DMS153 treated with DMSO at 0.1 percent for 48 hours (cell line): ENCODE measurements around the gene SORCS3.

Experiments used
- DNase-seq: peaks from one replicate; lab custom pipeline; 2025; ENCODE audit not compliant: unreplicated experiment; lab: John Stamatoyannopoulos, UW

SORCS3 gene

GRCh38 chr10:104773105-104773504 is 132.0 kb downstream of the SORCS3 start:
- DNase-seq = no peak

DNA sequence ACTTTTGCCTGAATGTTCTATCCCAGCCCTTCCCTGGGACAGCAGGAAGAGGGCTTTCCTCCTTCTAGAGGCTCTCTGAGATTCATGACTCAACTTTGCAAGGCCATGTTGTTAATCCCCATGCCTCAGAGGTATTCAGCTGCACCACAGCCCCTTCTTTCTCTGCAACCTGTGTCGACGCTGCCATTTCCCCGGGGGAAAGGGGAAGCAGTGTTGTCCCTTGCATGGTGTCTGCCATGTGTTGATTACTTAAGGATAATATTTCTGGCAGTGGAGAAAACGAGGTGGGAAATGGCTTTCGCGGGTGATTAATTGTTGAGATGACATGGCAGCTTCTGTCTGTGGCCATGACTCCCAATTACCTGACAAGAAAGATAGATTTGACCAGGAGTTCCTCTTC is 133.1 kb downstream of the SORCS3 start:
- no peak for DNase-seq

DNA sequence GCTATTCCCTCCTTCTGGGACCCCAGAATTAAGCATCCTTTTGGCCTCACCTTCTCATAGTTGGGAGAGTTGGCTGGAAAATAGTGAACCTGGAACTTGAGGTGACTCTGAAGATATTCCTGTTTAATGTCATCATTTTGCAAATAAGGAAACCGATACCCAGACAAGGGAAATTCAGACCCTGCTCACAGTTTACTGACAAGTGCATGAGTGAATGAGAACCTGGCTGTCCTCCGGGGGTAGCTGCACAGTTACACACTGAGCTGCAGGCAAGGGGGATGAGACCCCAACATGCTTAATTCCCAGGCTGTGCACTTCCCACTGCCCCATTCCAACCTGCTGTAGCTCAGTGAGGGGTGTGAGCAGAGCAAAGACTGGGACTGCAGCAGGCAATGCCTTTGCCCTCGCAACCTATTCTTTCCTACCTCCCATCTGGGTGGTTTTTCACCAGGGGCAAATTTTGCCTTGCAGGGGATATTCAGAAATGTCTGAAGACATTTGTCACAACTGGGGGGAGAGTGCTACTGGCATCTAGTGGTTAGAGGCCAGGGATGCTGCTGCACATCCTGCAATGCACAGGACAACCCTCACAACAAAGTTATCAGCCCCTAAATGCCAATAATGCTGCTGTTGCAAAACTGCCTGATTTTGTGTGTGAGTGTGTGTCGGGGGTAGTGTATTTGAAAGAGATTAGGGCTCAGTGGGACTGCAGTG is 136.2 kb downstream of the SORCS3 start:
- no peak for DNase-seq

GRCh38 chr10:104778371-104778770 is 137.3 kb downstream of the SORCS3 start:
- no peak for DNase-seq

DNA sequence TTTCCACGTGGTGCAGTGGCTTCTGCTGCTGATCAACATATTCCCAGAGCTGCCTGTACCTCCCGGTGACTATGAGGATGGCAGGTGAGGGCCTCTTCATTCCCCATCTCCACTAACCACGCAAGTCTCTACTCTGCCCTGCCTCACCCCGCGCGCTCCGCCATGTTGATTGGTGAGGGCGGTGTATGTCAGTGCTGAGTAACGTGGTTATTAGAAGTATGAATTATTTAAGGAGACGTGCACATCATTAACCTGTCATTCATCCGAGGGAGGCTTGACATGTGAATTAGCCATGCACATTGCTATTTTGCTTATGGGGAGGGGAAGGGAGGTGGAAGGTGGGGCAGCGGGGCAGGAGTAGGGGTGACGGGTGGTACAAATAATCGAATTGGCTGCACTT is 138.6 kb downstream of the SORCS3 start:
- DNase-seq = no peak

DNA sequence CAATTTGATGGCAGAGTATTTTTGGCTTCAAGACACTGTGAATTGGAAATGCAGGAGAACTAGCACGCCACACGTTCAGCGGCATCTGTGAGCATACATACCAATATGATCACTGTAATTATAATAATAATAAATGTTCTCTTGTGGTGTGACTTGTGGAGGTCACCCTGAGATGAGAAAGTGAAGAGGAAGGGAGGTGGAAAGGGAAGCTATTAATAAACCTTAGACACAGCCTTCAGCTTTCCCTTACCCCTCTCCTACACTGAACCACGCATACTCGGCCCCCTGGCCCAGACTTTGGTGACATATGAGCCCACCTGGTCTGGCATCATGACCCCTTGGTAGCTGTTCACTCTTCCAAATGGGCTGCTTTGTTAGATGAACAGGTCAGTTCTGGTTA is 139.1 kb downstream of the SORCS3 start:
- DNase-seq = no peak

DNA sequence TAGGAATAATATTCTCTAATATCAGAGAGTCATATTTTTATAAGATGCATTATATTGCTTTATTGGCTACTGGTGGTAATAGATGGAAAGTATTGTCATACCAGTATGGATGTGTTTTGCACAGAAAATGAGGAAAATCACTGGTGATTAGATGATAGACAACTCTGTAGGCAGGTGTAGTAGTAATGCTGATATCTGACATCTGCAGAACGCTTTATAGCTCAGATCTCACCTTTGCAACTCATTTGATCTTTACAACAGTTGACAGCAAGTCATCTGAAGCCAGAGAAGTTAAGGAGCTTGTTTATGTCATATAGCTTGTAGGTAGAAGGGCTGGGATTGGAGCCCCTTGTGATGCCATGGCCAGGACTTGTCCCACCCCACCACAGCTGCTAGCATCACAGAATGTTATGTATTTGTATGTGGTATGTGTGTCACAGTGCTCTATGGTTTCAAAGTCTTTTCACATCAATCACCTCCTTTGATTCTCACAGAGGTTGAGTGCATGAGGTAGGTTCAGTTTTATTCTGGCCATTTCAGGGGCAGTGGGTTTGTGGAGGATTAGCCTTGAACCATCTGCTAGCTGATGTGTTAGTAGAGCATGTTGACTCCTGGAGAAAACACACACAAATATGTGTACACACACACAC is 140.0 kb downstream of the SORCS3 start:
- no peak for DNase-seq

- DNase-seq = no peak
Measured at GRCh38 chr10:104784452-104784851, 143.4 kb downstream of the SORCS3 start.

DNA sequence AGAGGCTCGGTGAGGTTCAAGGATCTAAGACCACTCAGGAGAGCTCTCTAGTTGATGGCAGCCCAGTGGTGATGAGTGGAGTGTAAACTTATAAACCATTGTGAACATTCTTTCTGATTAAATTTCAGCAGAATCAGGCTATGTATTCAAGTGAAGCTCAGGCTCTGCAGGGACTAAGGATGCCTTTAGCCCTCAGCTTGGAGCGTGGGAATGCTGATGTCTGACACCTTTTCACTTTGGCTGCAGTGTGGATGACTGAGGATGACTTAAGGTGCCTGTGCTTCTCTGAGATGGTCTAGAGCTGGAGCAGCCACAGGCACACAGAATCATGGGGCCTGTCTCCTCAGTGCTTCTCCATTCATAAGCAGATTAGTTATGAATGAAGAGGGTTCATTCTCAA is 150.4 kb downstream of the SORCS3 start:
- DNase-seq = no peak

DNA sequence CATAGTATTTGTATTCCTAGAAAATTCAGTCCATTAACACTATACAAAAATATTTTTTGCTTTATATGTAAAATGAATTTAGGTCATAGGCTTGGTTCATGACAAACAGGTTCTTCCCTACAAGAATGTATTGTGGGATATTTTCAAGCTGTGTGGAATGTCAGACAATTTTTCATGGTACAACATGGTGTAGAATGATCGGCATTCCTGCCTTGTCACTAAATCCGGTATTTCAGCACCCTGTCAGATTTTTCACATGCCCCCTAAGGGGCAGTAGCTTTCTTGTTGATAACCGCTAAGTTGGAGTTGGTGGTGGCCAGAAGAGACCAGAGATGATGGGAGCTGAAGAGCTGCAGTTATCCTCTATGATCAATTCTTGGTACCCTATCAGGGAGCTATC is 154.3 kb downstream of the SORCS3 start:
- DNase-seq = no peak

DNA sequence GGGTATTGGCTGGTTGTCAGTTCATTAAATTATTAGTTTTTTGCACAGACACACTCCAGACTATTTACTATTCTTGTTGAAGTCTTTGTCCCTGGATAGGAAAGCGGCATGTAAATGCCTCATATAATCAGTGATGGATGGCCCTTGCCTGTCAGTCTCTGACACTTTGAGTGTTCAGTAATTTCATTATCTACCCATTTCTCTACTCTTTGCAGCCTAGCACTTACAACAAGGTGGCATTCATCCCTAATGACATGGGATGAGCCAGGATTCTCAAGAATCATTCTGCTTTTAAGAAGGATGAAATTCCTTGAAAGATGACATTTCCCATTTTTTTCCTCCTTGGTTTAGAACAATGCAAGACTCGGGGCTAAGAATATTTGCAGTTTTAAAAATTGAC is 155.7 kb downstream of the SORCS3 start:
- DNase-seq = no peak

GRCh38 chr10:104802941-104803340 is 161.9 kb downstream of the SORCS3 start:
- DNase-seq = no peak

GRCh38 chr10:104804880-104805279 is 163.8 kb downstream of the SORCS3 start:
- no peak for DNase-seq

GRCh38 chr10:104806801-104807200 is 165.7 kb downstream of the SORCS3 start:
- DNase-seq = no peak

DNA sequence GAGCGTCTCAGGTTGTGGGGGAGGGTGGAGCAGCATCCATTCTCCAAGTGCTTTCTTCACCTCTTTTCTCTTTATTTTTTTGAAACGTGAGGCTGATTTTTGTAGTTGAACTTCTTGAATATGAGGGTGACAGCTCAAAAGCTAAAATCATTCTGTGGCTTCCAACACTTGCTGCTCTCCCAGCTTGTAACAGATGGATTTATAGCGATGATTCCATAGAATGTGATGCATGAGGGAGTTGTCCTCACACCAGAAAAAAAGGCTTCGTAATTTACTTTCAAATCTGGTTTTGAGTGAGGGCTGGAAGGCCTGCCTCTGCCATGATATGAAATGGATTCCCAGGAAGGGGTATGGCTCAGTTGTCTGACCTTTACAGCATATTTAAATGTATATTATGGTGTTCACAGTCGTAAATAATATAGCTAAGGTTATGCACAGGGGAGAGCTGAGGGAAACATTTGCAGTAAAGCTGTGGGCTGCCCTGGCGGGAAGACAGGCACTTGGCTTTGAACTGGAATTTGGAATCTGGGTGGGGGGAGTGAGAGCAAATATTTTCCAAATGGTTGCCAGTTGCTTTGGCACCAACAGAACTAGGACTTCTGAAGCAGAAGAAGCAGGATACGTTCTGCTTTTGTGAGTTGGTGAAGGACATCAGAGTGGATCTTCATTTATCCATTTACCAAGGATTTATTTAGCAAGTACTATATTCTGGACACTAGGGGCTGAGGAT is 166.7 kb downstream of the SORCS3 start:
- DNase-seq = no peak

DNA sequence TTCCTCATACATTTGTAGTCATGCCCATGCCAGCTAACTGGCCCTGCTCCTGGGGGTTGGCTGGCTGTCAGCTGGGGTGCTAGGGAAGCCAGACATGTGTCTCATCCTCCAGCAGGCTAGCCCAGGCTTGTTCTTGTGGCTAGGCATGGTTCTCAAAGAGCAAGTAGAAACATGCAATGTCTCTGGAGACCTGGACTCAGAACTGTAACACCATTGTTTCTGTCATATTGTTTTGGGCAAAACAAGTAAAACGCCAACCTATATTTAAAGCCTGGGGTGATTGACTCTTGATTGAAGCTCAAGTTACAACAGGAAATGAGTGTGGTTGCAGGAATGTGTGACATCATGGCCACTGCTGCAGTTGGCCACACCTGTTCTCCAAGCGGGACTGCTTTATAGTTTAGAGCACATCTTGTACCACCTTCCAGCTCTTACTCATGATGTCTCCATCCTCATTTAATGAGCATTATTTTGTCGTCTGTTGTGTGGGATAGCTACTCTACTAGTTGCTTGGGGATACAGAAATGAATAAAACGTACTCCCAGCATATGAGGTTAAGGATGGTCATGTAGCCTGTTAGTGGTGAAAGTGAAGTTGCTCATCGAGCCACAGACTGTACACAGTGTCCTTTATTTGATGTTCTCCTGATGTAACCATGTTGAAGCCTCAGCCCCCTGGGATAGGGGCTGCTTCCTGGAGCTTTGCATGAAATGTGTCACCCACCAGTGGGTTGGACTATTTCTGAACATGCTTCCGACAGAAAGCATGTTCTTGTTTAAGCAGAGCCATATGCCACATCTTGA is 168.4 kb downstream of the SORCS3 start:
- peak; percentile 72 for DNase-seq

DNA sequence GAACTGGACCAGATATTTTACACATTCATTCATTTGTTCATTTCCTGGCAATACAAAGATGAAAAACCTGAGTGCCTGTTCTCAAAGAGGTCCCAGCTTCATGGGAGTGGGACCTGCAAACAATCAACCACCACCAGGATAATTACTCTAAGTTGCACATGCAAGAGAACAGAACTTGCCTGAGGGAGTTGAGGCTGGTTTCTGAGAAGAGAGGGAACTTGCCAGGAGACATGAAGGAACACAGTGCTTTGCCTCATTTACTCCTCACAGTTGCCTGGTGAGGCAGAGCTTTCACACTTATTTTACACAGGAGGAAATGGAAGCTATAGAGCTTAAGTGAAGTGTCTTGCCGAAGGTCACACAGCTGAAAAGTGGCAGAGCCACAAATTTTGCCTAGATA is 170.1 kb downstream of the SORCS3 start:
- no peak for DNase-seq

- DNase-seq = no peak
Measured at GRCh38 chr10:104816501-104816900, 175.4 kb downstream of the SORCS3 start.

- no peak for DNase-seq
Measured at GRCh38 chr10:104819731-104820130, 178.6 kb downstream of the SORCS3 start.

DNA sequence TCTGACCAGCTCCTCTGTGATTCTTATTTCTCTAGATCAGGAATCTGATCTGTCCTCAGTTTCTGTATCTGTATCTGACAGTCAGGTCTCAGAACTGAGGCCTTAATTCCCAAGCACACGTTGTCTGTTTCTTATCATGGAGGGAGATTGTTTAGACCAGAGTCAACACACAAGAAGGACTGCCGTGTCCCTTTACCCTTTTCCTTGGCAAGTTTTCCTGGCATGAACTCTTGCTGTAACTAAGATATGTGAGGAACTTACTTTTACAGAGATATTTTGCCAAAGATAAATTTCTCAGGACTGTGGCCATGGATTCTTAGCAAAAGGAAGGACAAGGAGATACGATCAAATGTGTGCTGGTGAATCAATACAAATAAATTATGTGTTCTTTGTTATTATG is 181.0 kb downstream of the SORCS3 start:
- DNase-seq = no peak

DNA sequence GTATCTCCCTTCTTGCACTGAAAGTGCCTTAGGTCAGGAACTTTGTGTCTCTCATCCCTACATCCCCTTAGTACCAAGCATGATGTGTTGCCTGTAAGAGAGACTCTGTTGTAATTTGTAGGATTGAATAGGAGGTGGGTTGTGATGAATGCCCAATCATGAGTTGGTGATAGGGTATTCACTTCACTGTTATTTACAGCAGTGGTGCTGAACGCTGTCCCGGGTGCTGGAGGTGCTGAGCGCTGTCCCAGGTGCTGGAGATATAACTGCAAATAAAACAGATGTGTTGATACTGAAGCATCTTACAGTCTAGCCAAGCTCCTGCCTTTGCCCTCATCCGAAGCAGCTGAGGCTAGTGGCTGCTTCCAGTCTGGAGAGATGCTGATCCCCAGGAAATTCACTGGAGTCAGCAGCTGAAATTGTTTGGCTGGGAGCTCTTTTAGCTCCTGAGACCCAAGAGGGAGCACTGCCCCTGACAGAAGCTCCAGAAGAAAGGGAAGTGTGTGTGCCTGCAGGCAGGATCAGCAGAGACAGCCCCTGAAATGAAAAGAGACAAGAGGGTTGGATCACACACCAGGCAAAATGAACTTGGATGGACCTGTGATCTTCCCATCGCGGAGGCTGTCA is 183.4 kb downstream of the SORCS3 start:
- no peak for DNase-seq
